ENCODE results near the gene CACNA1B.

DNA sequence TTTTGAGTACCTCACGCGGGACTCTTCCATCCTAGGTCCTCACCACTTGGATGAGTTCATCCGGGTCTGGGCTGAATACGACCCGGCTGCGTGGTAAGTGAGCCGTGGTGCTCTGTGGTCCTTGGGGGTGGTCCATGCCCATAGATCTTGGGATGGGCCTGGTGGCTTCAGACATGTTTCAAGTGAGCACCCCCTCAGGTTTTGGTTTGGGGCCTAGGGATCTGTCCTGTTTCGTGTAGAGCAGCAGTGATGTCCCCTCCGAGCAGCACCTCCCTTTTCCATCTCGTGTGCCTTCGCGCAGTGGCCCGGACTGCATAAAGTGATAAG, 218.9 kb downstream of the CACNA1B start:
- TF ChIP-seq, protein P1, sequence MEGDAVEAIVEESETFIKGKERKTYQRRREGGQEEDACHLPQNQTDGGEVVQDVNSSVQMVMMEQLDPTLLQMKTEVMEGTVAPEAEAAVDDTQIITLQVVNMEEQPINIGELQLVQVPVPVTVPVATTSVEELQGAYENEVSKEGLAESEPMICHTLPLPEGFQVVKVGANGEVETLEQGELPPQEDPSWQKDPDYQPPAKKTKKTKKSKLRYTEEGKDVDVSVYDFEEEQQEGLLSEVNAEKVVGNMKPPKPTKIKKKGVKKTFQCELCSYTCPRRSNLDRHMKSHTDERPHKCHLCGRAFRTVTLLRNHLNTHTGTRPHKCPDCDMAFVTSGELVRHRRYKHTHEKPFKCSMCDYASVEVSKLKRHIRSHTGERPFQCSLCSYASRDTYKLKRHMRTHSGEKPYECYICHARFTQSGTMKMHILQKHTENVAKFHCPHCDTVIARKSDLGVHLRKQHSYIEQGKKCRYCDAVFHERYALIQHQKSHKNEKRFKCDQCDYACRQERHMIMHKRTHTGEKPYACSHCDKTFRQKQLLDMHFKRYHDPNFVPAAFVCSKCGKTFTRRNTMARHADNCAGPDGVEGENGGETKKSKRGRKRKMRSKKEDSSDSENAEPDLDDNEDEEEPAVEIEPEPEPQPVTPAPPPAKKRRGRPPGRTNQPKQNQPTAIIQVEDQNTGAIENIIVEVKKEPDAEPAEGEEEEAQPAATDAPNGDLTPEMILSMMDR (IDR thresholded peaks at IDR 0.05): no peak
- TF ChIP-seq EZH2 (IDR thresholded peaks at IDR 0.05; ENCODE audit: borderline replicate concordance, insufficient read depth, low read depth, low read length, poor library complexity, severe bottlenecking): no peak
